H9 (cell line): ENCODE measurements around the gene PAQR9. TPM values are rescaled to one million over a fixed set of nuclear protein-coding genes. Genes with fewer than 3 reads are reported as not detected.

Experiments
- DNase-seq: peaks from one replicate; pipeline ENCODE4 v3.0.0-alpha.2; 2017
- H2AFZ ChIP-seq: one replicate; pipeline ENCODE4 v1.6.1; 2013; ENCODE audit warnings: mild to moderate bottlenecking, low read length, control low read depth, moderate library complexity
- H2AK5ac ChIP-seq: 2 replicates; pipeline ENCODE4 v1.6.1; 2013; ENCODE audit warnings: low read length, control low read depth, mixed read lengths; ENCODE audit not compliant: insufficient read length
- H2BK120ac ChIP-seq: one replicate; pipeline ENCODE4 v1.6.1; 2013; ENCODE audit warnings: low read depth, mild to moderate bottlenecking, low read length, control low read depth, inconsistent platforms; ENCODE audit not compliant: poor library complexity, severe bottlenecking
- H2BK12ac ChIP-seq: 2 replicates; pipeline ENCODE4 v1.6.1; 2013; ENCODE audit warnings: low read length, control low read depth, mixed read lengths, low read depth; ENCODE audit not compliant: insufficient read length
- H2BK15ac ChIP-seq: 2 replicates; pipeline ENCODE4 v1.6.1; 2013; ENCODE audit warnings: low read depth, low read length, control low read depth
- H2BK20ac ChIP-seq: one replicate; pipeline ENCODE4 v1.6.1; 2013; ENCODE audit warnings: low read depth, mild to moderate bottlenecking, low read length, control low read depth, inconsistent platforms; ENCODE audit not compliant: poor library complexity, severe bottlenecking
- H2BK5ac ChIP-seq: 2 replicates; pipeline ENCODE4 v1.6.1; 2013; ENCODE audit warnings: low read length, control low read depth, mixed read lengths; ENCODE audit not compliant: insufficient read length
- H3K14ac ChIP-seq: 2 replicates; pipeline ENCODE4 v1.6.1; 2013; ENCODE audit warnings: low read length, control low read depth; ENCODE audit not compliant: insufficient read depth
- H3K18ac ChIP-seq: 2 replicates; pipeline ENCODE4 v1.6.1; 2013; ENCODE audit warnings: low read depth, mild to moderate bottlenecking, mixed read lengths, low read length, control low read depth; ENCODE audit not compliant: insufficient read length
- H3K23ac ChIP-seq: 2 replicates; pipeline ENCODE4 v1.6.1; 2013; ENCODE audit warnings: low read length, control low read depth, mixed read lengths, low read depth; ENCODE audit not compliant: insufficient read length
- H3K23me2 ChIP-seq: 2 replicates; pipeline ENCODE4 v1.6.1; 2013; ENCODE audit warnings: low read depth, mild to moderate bottlenecking, mixed read lengths, low read length, control low read depth; ENCODE audit not compliant: insufficient read length, poor library complexity, severe bottlenecking
- H3K27ac ChIP-seq: 2 replicates; pipeline ENCODE4 v1.5.1; 2013; ENCODE audit warnings: low read length, control low read depth, mixed read lengths, low read depth; ENCODE audit not compliant: insufficient read length
- H3K27me3 ChIP-seq: 2 replicates; pipeline ENCODE4 v1.6.1; 2013; ENCODE audit warnings: low read length, control low read depth, inconsistent platforms; ENCODE audit not compliant: insufficient read depth
- H3K4ac ChIP-seq: 2 replicates; pipeline ENCODE4 v1.6.1; 2013; ENCODE audit warnings: low read depth, mild to moderate bottlenecking, control low read depth, inconsistent platforms, low read length, moderate library complexity
- H3K4me1 ChIP-seq: 2 replicates; pipeline ENCODE4 v1.6.1; 2013; ENCODE audit warnings: low read length, control low read depth, inconsistent platforms; ENCODE audit not compliant: insufficient read depth
- H3K4me2 ChIP-seq: 2 replicates; pipeline ENCODE4 v1.6.1; 2013; ENCODE audit warnings: low read length, control low read depth, mixed read lengths; ENCODE audit not compliant: insufficient read length, insufficient read depth
- H3K56ac ChIP-seq: 2 replicates; pipeline ENCODE4 v1.6.1; 2013; ENCODE audit warnings: low read depth, mild to moderate bottlenecking, mixed read lengths, low read length, control low read depth; ENCODE audit not compliant: insufficient read length
- H3K79me1 ChIP-seq: 2 replicates; pipeline ENCODE4 v1.6.1; 2013; ENCODE audit warnings: low read depth, mild to moderate bottlenecking, moderate library complexity, low read length, control low read depth, inconsistent platforms; ENCODE audit not compliant: insufficient read depth, poor library complexity, severe bottlenecking
- H3K79me2 ChIP-seq: 2 replicates; pipeline ENCODE4 v1.6.1; 2013; ENCODE audit warnings: low read length, control low read depth, inconsistent platforms; ENCODE audit not compliant: insufficient read depth
- H3K9ac ChIP-seq: 2 replicates; pipeline ENCODE4 v1.6.1; 2013; ENCODE audit warnings: low read length, control low read depth, mixed read lengths; ENCODE audit not compliant: insufficient read length; ENCODE audit errors: extremely low read depth
- H3K9me3 ChIP-seq: one replicate; pipeline ENCODE4 v1.6.1; 2013; ENCODE audit warnings: low read depth, low read length, inconsistent platforms; ENCODE audit not compliant: control insufficient read depth
- H3T11ph ChIP-seq: one replicate; pipeline ENCODE4 v1.6.1; 2013; ENCODE audit warnings: mild to moderate bottlenecking, low read length, control low read depth, inconsistent platforms
- H4K20me1 ChIP-seq: one replicate; pipeline ENCODE4 v1.6.1; 2013; ENCODE audit not compliant: control insufficient read depth, insufficient read length, insufficient read depth
- H4K5ac ChIP-seq: 2 replicates; pipeline ENCODE4 v1.6.1; 2013; ENCODE audit warnings: low read depth, mild to moderate bottlenecking, mixed read lengths, low read length, control low read depth; ENCODE audit not compliant: insufficient read length
- H4K8ac ChIP-seq: replicated peaks from 2 replicates; pipeline ENCODE4 v1.6.1; 2013; ENCODE audit warnings: low read length, control low read depth, mixed read lengths, low read depth; ENCODE audit not compliant: insufficient read length
- H4K91ac ChIP-seq: 2 replicates; pipeline ENCODE4 v1.6.1; 2013; ENCODE audit warnings: low read depth, mild to moderate bottlenecking, moderate library complexity, mixed read lengths, low read length, control low read depth; ENCODE audit not compliant: insufficient read length
- H3K27ac Mint-ChIP-seq, 3 experiments: 2 replicates in 2 of 3; 3 replicates in 1 of 3; pipeline ENCODE4 v1.8.0; 2020 to 2021; ENCODE audit warnings: mixed read lengths in 3 of 3, mild to moderate bottlenecking in 1 of 3, moderate library complexity in 1 of 3
- H3K27me3 Mint-ChIP-seq: 2 replicates; pipeline ENCODE4 v1.8.0; 2021; ENCODE audit warnings: low read depth, mild to moderate bottlenecking, moderate library complexity, mixed read lengths
- H3K36me3 Mint-ChIP-seq, 3 experiments: 2 replicates in 2 of 3; 3 replicates in 1 of 3; pipeline ENCODE4 v1.8.0; 2020 to 2021; ENCODE audit warnings: low read depth in 3 of 3, mixed read lengths in 3 of 3; ENCODE audit not compliant: insufficient read depth in 1 of 3
- H3K4me1 Mint-ChIP-seq, 2 experiments: 2 replicates each; pipeline ENCODE4 v1.8.0; 2020; ENCODE audit warnings: mixed read lengths in 2 of 2
- H3K4me3 Mint-ChIP-seq, 2 experiments: 2 replicates in 1 of 2; 3 replicates in 1 of 2; pipeline ENCODE4 v1.8.0; 2020 to 2021; ENCODE audit warnings: mild to moderate bottlenecking in 2 of 2, mixed read lengths in 2 of 2, moderate library complexity in 1 of 2
- H3K9me3 Mint-ChIP-seq, 2 experiments: 2 replicates in 1 of 2; 3 replicates in 1 of 2; pipeline ENCODE4 v1.8.0; 2020; ENCODE audit warnings: mild to moderate bottlenecking in 2 of 2, mixed read lengths in 2 of 2, moderate library complexity in 1 of 2
- WGBS: extraction: QIAGEN DNeasy Blood & Tissue Kit; methylation state at CpG from one replicate; pipeline ENCODE4 v1.1.7; 2013; ENCODE audit warnings: missing lambda C conversion rate, low lambda C conversion rate, mixed read lengths; ENCODE audit not compliant: insufficient read length; ENCODE audit errors: extremely low coverage; 5-methylcytosine and 5-hydroxymethylcytosine counted together
- total RNA-seq: library from RNA; stranded (reverse); gene quantifications from 2 replicates; pipeline ENCODE4 v1.2.1, GENCODE V29; 2021
- TF ChIP-seq, protein P1 (sequence below): fragments of 200-600 bp; sonication (generic); conservative IDR thresholded peaks from 3 replicates; pipeline ENCODE4 v1.8.0; 2021; ENCODE audit warnings: antibody characterized with exemption, mild to moderate bottlenecking

The PAQR9 gene
- total RNA-seq, 1 experiment from 2014 or later = 2.3 TPM

DNA sequence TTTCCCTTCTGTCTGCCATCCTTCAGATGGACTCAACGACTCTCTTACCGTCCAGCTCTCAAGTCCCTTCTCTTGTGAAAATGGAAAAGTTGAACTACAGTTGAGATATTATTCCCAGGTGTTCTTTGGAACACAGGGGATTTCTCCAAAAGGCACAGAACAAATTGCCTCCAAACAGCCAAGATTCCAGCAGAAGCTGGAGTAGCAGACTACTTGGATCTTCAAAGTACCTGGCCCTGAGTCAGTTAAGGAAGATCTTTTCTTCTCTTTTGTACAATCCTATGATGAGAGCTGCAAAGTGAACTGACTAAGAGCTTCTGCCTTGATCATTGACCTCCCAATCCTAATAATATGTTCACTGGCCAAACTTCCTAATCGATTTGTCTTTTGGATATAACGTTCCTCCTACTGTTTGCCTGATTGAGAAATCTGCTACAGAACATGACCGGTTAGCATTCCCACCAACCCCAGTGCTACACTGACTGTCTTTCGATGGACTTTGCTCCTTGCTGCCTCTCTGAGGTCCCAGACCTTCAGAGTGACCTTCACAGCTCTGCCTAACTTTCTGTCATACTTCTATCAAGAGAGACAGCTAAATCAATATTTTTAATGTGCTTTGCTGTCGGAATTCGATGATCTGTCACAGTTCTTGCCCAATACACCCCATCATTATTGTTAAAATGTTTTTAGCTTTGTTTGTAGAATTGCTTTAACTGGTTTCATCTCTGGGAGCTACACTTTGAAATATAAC lies 21.9 kb downstream of the PAQR9 start:
- H4K91ac ChIP-seq = no peak overlapping the region
- DNase-seq = no peak
- H3K79me2 ChIP-seq = no peaks in the 10 kb centered on the region
- no peak overlapping the region for H2AK5ac ChIP-seq
- no peak overlapping the region for H3K23ac ChIP-seq
- no peak overlapping the region for H4K5ac ChIP-seq
- no peaks in the 10 kb centered on the region for H3K23me2 ChIP-seq
- no peak overlapping the region for H2BK120ac ChIP-seq
- no CpG with 5 or more reads among the region's 8 CpGs for WGBS
- no peaks in the 10 kb centered on the region for H3K4me1 ChIP-seq
- no peak overlapping the region for H3K4ac ChIP-seq
- H3K27ac ChIP-seq = no peak overlapping the region
- TF ChIP-seq, protein P1, sequence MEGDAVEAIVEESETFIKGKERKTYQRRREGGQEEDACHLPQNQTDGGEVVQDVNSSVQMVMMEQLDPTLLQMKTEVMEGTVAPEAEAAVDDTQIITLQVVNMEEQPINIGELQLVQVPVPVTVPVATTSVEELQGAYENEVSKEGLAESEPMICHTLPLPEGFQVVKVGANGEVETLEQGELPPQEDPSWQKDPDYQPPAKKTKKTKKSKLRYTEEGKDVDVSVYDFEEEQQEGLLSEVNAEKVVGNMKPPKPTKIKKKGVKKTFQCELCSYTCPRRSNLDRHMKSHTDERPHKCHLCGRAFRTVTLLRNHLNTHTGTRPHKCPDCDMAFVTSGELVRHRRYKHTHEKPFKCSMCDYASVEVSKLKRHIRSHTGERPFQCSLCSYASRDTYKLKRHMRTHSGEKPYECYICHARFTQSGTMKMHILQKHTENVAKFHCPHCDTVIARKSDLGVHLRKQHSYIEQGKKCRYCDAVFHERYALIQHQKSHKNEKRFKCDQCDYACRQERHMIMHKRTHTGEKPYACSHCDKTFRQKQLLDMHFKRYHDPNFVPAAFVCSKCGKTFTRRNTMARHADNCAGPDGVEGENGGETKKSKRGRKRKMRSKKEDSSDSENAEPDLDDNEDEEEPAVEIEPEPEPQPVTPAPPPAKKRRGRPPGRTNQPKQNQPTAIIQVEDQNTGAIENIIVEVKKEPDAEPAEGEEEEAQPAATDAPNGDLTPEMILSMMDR = no peak
- no peaks in the 10 kb centered on the region for H3K9me3 ChIP-seq
- Mint-ChIP-seq H3K27ac (no peak overlapping the region), H3K4me1 (0 out of 4 replicates have a peak, but pooled peaks cover 0 to 2% of the 10 kb centered on the region in 2 experiments), H3K9me3 (peaks cover 0 to 2% of the 10 kb centered on the region in 2 experiments; a peak in 1 of 5 replicates), H3K27me3 (peaks cover 5% of the 10 kb centered on the region; the same call in 1 of the 2 replicates), H3K4me3 (no peak overlapping the region), H3K36me3 (no peaks in the 10 kb centered on the region)
- no peak overlapping the region for H3K14ac ChIP-seq
- H4K20me1 ChIP-seq = no peaks in the 10 kb centered on the region
- no peaks in the 10 kb centered on the region for H3K27me3 ChIP-seq
- no peaks in the 10 kb centered on the region for H3K79me1 ChIP-seq
- H2BK20ac ChIP-seq = no peak overlapping the region
- no peak overlapping the region for H3T11ph ChIP-seq
- H3K56ac ChIP-seq = no peak overlapping the region
- no peak overlapping the region for H2AFZ ChIP-seq
- no peak overlapping the region for H2BK15ac ChIP-seq
- no peak overlapping the region for H4K8ac ChIP-seq
- no peak overlapping the region for H2BK12ac ChIP-seq
- H3K4me2 ChIP-seq = no peak overlapping the region
- no peak overlapping the region for H3K9ac ChIP-seq
- H2BK5ac ChIP-seq = no peak overlapping the region
- H3K18ac ChIP-seq = no peak overlapping the region
